ENCODE measurements around the gene ARRB1.
"Not testable (repeated sequence)": the region's sequence is repeated elsewhere in the genome, so short reads cannot be mapped to it uniquely, and the experiment has no call there.

The ARRB1 gene

GRCh38 chr11:75313513-75314272 is 37.8 kb downstream of the ARRB1 start:
- peaks cover 5% of the 10 kb centered on the region for H3K4me1 Mint-ChIP-seq (ENCODE audit: low read depth)

GRCh38 chr11:75312346-75312745 is 39.1 kb downstream of the ARRB1 start:
- no peaks in the 10 kb centered on the region for H3K27me3 Mint-ChIP-seq (ENCODE audit: low read depth)
- no peak overlapping the region for H3K27ac Mint-ChIP-seq
- no peak for DNase-seq (ENCODE audit: low spot score)
- peaks cover 5% of the 10 kb centered on the region for H3K4me1 Mint-ChIP-seq (ENCODE audit: low read depth)
- no peaks in the 10 kb centered on the region for H3K9me3 Mint-ChIP-seq
- no peak overlapping the region for H3K4me3 Mint-ChIP-seq
- no peaks in the 10 kb centered on the region for H3K36me3 Mint-ChIP-seq (ENCODE audit: low read depth)

More at GRCh38 chr11:75313513-75314272, 37.8 kb downstream of the ARRB1 start:
- Mint-ChIP-seq H3K9me3 (no peaks in the 10 kb centered on the region), H3K4me3 (no peak overlapping the region), H3K27ac (no peak overlapping the region), H3K36me3 (ENCODE audit: low read depth) (no peaks in the 10 kb centered on the region), H3K27me3 (ENCODE audit: low read depth) (no peaks in the 10 kb centered on the region)
- DNase-seq (ENCODE audit: low spot score): no peak

- Mint-ChIP-seq H3K4me1 (ENCODE audit: low read depth) (peaks cover 5% of the 10 kb centered on the region), H3K36me3 (ENCODE audit: low read depth) (no peaks in the 10 kb centered on the region), H3K27me3 (ENCODE audit: low read depth) (no peaks in the 10 kb centered on the region), H3K27ac (no peak overlapping the region), H3K9me3 (no peaks in the 10 kb centered on the region), H3K4me3 (no peak overlapping the region)
- no peak for DNase-seq (ENCODE audit: low spot score)
These were observed 39.6 kb downstream of the ARRB1 start for GRCh38 chr11:75311858-75312288.

GRCh38 chr11:75308986-75309385 is 42.5 kb downstream of the ARRB1 start:
- H3K27ac Mint-ChIP-seq: no peak overlapping the region

GRCh38 chr11:75308116-75308515 is 43.3 kb downstream of the ARRB1 start:
- Mint-ChIP-seq H3K27me3 (ENCODE audit: low read depth) (no peaks in the 10 kb centered on the region), H3K4me3 (no peak overlapping the region), H3K27ac (no peak overlapping the region), H3K4me1 (ENCODE audit: low read depth) (no peaks in the 10 kb centered on the region), H3K36me3 (ENCODE audit: low read depth) (no peaks in the 10 kb centered on the region), H3K9me3 (no peaks in the 10 kb centered on the region)
- no peak for DNase-seq (ENCODE audit: low spot score)

More at GRCh38 chr11:75308986-75309385, 42.5 kb downstream of the ARRB1 start:
- DNase-seq (ENCODE audit: low spot score): no peak
- Mint-ChIP-seq H3K4me1 (ENCODE audit: low read depth) (no peaks in the 10 kb centered on the region), H3K4me3 (no peak overlapping the region), H3K36me3 (ENCODE audit: low read depth) (no peaks in the 10 kb centered on the region), H3K27me3 (ENCODE audit: low read depth) (no peaks in the 10 kb centered on the region), H3K9me3 (no peaks in the 10 kb centered on the region)

- no peaks in the 10 kb centered on the region for H3K4me1 Mint-ChIP-seq (ENCODE audit: low read depth)
- H3K4me3 Mint-ChIP-seq: no peak overlapping the region
- H3K27ac Mint-ChIP-seq: no peak overlapping the region
- H3K27me3 Mint-ChIP-seq (ENCODE audit: low read depth): no peaks in the 10 kb centered on the region
- no peak for DNase-seq (ENCODE audit: low spot score)
- no peaks in the 10 kb centered on the region for H3K9me3 Mint-ChIP-seq
- H3K36me3 Mint-ChIP-seq (ENCODE audit: low read depth): no peaks in the 10 kb centered on the region
These were observed 44.4 kb downstream of the ARRB1 start for GRCh38 chr11:75307058-75307457.

GRCh38 chr11:75306529-75306928 is 44.9 kb downstream of the ARRB1 start:
- Mint-ChIP-seq H3K27me3 (ENCODE audit: low read depth) (no peaks in the 10 kb centered on the region), H3K9me3 (no peaks in the 10 kb centered on the region), H3K27ac (no peak overlapping the region), H3K36me3 (ENCODE audit: low read depth) (no peaks in the 10 kb centered on the region), H3K4me3 (no peak overlapping the region), H3K4me1 (ENCODE audit: low read depth) (no peaks in the 10 kb centered on the region)
- DNase-seq (ENCODE audit: low spot score): no peak

GRCh38 chr11:75305993-75306392 is 45.5 kb downstream of the ARRB1 start:
- H3K4me3 Mint-ChIP-seq: no peak overlapping the region
- no peaks in the 10 kb centered on the region for H3K27me3 Mint-ChIP-seq (ENCODE audit: low read depth)
- H3K36me3 Mint-ChIP-seq (ENCODE audit: low read depth): no peaks in the 10 kb centered on the region
- H3K9me3 Mint-ChIP-seq: no peaks in the 10 kb centered on the region
- H3K27ac Mint-ChIP-seq: no peak overlapping the region
- no peaks in the 10 kb centered on the region for H3K4me1 Mint-ChIP-seq (ENCODE audit: low read depth)
- no peak for DNase-seq (ENCODE audit: low spot score)

GRCh38 chr11:75305452-75305851 is 46.0 kb downstream of the ARRB1 start:
- Mint-ChIP-seq H3K27me3 (ENCODE audit: low read depth) (no peaks in the 10 kb centered on the region), H3K9me3 (no peaks in the 10 kb centered on the region), H3K4me1 (ENCODE audit: low read depth) (no peaks in the 10 kb centered on the region), H3K36me3 (ENCODE audit: low read depth) (no peaks in the 10 kb centered on the region), H3K4me3 (no peak overlapping the region), H3K27ac (no peak overlapping the region)
- DNase-seq (ENCODE audit: low spot score): no peak

- not testable (repeated sequence) for H3K4me1 Mint-ChIP-seq (ENCODE audit: low read depth); H3K9me3 Mint-ChIP-seq; H3K36me3 Mint-ChIP-seq (ENCODE audit: low read depth); H3K27me3 Mint-ChIP-seq (ENCODE audit: low read depth); H3K4me3 Mint-ChIP-seq; H3K27ac Mint-ChIP-seq; DNase-seq (ENCODE audit: low spot score)
These were observed 46.5 kb downstream of the ARRB1 start for GRCh38 chr11:75304941-75305340.

GRCh38 chr11:75303544-75304224 is 47.8 kb downstream of the ARRB1 start:
- Mint-ChIP-seq H3K9me3 (no peaks in the 10 kb centered on the region), H3K4me3 (no peak overlapping the region), H3K27ac (no peak overlapping the region), H3K4me1 (ENCODE audit: low read depth) (no peaks in the 10 kb centered on the region), H3K27me3 (ENCODE audit: low read depth) (no peaks in the 10 kb centered on the region), H3K36me3 (ENCODE audit: low read depth) (no peaks in the 10 kb centered on the region)
- no peak for DNase-seq (ENCODE audit: low spot score)

- Mint-ChIP-seq H3K9me3 (no peaks in the 10 kb centered on the region), H3K4me3 (no peak overlapping the region), H3K27me3 (ENCODE audit: low read depth) (no peaks in the 10 kb centered on the region), H3K27ac (no peak overlapping the region), H3K36me3 (ENCODE audit: low read depth) (no peaks in the 10 kb centered on the region), H3K4me1 (ENCODE audit: low read depth) (no peaks in the 10 kb centered on the region)
- no peak for DNase-seq (ENCODE audit: low spot score)
These were observed 49.1 kb downstream of the ARRB1 start for GRCh38 chr11:75302371-75302770.

GRCh38 chr11:75301601-75302345 is 49.7 kb downstream of the ARRB1 start:
- H3K27ac Mint-ChIP-seq: no peak overlapping the region
- no peak overlapping the region for H3K4me3 Mint-ChIP-seq
- no peaks in the 10 kb centered on the region for H3K4me1 Mint-ChIP-seq (ENCODE audit: low read depth)
- no peaks in the 10 kb centered on the region for H3K27me3 Mint-ChIP-seq (ENCODE audit: low read depth)
- no peak for DNase-seq (ENCODE audit: low spot score)
- H3K36me3 Mint-ChIP-seq (ENCODE audit: low read depth): no peaks in the 10 kb centered on the region
- H3K9me3 Mint-ChIP-seq: no peaks in the 10 kb centered on the region

GRCh38 chr11:75301131-75301530 is 50.3 kb downstream of the ARRB1 start:
- no peaks in the 10 kb centered on the region for H3K27me3 Mint-ChIP-seq (ENCODE audit: low read depth)
- H3K9me3 Mint-ChIP-seq: no peaks in the 10 kb centered on the region
- no peak overlapping the region for H3K4me3 Mint-ChIP-seq
- no peaks in the 10 kb centered on the region for H3K4me1 Mint-ChIP-seq (ENCODE audit: low read depth)
- no peak for DNase-seq (ENCODE audit: low spot score)
- H3K36me3 Mint-ChIP-seq (ENCODE audit: low read depth): no peaks in the 10 kb centered on the region
- H3K27ac Mint-ChIP-seq: no peak overlapping the region

Data from T-helper 2 cell treated with Interferon-gamma antibody and Interleukin-4, amounts not matched to agents 5 μg/mL and 100 μg/mL, for 36 hours (primary cell).